Stimulated activated CD4-positive, alpha-beta T cell treated with anti-CD3 and anti-CD28 coated beads, TNF-alpha, amount 100 ng/mL, for 24 hours (primary cell): ENCODE data around the gene POM121C.
"Not testable (repeated sequence)": the region's sequence is repeated elsewhere in the genome, so short reads cannot be mapped to it uniquely, and the experiment has no call there.

Experiments
- DNase-seq, 3 experiments: peaks; one replicate each; pipeline ENCODE4 v3.0.0-alpha.2; 2020; ENCODE audit warnings: low read depth in 3 of 3

Gene POM121C

DNA sequence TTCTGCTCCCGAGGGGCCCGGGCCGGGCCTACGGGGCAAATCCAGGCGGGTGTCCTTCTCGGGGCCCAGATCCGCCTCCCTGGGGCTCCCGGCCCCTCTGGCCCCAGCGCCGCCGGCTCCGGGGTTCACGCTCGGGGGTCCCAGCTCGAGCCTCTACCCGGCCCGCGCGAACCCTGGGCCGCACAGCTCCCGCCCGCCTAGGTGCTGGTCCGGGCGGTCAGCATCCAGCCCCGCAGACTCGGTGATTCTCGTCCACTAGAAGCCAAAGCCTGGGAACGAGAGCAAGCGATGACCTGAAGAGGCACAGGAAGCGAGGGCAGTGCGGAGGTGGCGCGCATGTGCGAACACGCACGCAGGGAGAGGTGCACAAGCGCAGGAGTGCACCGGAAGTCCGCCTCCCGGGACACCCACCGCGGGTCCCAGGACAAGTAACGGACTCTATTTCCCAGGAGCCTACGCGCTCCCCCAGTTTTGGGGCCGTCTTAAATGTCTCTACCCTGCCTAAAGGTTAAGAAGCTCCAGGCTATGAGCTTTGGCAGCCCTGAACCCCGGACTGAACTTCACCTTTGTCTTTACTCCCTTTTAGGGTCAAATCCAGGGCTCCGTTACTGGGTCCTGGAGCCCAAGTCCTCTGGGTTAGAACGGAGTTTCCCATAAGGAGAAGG, at the start of gene POM121C:
Gene POM121C, minus strand, starts transcription at position 321 of the 665 bp plus-strand sequence. CDS start 44,803 bp downstream, outside the sequence.
- DNase-seq: peak; percentile 80 to 89 (median 83)

DNA sequence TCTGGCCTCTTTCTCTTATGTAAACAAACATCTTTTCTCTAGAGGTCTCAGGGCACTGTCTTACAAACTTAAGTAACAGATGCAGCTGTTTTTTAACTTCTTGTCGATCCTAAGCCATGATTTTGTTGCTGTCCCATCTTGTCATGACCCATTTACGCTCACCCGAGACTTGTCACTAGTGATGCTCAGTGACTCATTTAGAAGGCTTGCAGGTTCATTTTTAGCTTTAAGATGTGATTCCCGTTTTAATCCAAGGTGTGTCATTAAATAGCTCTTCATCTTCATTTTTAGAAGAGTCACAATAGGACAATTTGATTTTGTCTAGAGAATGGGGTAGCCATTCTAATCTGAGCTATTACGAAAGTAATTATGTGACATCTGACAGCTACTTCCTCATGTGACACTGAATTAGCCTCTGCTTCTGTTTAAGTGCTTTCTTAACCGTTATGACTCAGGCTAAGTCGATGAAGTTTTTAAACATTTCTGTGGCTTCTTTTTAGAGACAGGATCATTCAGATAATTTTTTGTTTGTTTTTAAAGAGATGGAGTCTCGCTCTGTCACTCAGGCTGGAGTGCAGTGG, 48.7 kb upstream of the POM121C start:
- DNase-seq: no peak

DNA sequence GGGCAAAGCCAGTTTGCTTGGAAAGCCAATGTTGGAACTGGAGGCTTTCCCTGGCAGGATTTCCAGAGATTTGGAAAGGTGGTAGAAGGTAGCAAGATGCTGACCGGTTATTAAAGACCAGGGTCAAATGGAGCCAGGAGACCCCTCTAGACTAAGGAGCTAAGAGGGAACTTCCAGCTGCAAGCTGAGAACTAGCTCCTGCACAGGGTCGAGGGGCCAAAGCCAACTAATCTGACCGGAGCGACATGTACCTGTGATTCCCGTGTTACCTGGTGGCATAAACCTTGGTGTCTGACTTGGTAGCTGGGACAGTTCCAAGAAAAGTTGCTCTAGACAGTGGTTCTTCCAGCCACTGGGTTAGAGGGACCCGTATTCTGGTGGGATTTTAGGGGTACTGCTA, 47.8 kb upstream of the POM121C start:
- no peak for DNase-seq

DNA sequence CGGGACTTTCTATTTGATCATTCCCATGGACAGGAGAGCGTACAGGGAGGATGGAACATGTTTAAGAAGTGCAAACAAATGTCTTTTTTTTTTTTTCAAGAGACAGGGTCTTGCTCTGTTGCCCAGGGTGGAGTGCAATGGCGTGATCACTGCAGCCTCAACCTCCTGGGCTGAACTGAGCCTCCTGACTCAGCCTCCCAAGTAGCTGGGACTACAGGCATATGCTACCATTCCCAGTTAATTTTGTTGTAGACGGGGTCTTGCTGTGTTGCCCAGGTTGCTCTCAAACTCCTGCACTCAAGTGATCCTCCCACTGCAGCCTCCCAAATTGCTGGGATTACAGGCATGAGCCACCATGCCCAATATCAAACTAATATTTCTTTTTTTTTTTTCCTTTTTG, 46.5 kb upstream of the POM121C start:
- DNase-seq: no peak

DNA sequence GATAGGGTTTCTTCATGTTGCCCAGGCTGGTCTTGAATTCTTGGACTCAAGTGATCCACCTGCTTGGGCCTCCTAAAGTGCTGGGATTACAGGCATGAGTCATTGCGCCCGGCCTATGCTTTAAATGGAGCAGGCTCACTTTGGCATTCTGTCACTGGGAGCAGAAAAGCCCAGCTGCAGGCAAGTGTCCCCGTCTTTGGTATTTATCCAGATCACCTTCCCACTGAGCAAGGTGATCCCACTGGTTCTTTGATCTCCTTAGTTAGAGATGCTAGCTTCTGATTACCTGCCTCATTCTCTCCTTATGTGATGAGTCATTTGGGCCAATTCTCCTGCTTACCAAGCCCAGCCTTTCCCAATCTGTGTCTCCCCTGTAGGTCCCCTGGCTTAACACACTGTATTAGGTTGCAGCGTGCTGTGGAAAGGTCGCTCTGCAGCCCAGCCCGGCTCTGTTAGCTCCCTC, 45.3 kb upstream of the POM121C start:
- no peak for DNase-seq

DNA sequence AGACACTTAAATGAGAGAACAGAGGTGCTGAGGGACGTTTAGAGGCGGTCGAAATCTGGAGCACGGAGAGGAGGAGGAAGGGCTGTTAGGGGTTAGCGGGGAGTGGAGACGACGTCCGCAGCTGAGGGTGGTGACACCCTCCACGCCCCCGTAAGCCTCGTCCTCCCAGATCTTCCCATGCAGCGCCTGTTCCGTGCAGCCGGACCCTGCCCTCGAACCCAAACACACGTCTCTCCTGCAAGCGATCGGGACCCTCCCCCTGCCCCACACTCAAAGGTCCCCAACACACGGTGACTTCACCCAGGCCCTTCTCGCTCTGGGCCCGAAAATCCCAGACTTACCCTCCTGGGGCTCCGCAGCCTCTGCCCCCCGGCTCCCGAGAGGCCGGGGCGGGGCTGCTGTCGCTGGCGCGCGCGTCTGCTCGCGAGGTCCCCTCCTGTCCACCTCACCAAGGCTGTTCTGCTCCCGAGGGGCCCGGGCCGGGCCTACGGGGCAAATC, 41.2 kb upstream of the POM121C start:
- DNase-seq: not testable (repeated sequence)

DNA sequence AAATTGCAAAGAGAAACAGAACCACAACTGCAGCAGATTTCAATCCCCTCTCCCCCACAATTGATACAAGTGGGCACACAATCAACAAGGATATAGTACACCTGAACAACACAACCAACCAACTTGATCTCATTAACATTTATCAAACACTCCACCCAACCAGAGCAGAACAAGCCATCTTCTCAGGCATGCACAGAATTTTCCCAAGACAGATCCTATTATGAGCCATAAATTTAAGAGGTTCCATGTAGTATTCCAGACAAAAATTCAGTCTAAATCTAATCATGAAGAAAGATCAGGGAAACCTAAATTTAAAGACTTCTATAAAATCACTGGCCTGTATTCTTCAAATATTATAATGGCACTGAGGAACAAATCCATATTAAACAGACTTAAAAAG, 35.6 kb upstream of the POM121C start:
- DNase-seq: not testable (repeated sequence)

DNA sequence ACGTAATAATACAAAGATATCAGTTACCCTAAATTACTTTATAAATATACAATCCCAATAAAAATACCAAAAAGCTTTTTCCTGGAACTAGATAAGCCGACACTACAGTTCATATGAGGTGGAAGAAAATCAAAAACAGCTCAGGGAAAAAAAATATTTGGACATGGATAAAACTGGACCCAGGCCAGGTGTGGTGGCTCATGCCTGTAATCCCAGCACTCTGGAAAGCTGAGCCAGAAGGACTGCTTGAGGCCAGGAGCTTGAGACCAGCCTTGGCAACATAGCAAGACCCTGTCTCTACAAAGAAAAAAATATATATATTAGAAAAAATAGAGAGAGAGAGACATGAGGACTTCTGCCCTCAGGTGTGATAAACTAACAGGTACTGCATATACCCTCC, 32.7 kb upstream of the POM121C start:
- DNase-seq: not testable (repeated sequence)

DNA sequence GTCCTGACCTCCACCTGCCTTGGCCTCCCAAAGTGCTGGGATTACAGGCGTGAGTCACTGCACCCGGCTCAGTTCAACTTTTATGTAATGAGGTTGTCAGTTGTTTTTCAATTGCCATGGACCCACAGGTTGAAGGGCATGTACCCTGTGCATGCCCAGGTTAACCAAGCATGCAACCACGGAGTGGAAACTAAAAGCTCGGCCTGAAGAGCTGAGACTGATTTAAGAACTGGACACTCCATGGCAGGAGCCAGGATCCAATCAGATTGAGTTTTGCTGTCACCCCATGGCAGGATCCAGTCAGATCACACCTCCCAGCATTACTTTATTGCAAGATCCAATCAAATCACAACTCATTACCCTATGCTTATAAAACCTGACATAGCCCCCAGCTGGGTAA, 22.9 kb upstream of the POM121C start:
- DNase-seq: not testable (repeated sequence)

DNA sequence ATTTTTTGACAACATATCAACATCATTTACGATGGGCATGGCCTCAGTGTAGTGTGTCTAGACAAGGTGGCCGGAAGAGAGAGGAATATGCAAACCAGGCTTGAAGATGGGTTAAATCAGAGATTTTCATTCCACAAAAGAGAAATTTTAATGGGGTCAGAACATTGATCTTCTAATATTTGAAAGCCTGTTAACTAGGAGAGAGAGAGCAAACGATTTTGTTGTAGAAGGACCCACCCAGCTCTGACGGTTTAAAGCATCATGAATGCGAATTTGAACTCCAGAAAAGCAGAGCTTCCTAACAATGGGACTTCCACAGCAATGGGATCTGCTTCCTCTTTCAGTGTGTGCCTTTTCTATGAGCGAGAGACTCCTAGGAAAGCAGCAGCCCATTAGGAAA, 5.9 kb upstream of the POM121C start, which contains the start of gene SPDYE5:
Gene SPDYE5, plus strand, starts transcription at position 301 of the 400 bp plus-strand sequence. CDS start 1,728 bp downstream, outside the sequence.
- DNase-seq: not testable (repeated sequence)

DNA sequence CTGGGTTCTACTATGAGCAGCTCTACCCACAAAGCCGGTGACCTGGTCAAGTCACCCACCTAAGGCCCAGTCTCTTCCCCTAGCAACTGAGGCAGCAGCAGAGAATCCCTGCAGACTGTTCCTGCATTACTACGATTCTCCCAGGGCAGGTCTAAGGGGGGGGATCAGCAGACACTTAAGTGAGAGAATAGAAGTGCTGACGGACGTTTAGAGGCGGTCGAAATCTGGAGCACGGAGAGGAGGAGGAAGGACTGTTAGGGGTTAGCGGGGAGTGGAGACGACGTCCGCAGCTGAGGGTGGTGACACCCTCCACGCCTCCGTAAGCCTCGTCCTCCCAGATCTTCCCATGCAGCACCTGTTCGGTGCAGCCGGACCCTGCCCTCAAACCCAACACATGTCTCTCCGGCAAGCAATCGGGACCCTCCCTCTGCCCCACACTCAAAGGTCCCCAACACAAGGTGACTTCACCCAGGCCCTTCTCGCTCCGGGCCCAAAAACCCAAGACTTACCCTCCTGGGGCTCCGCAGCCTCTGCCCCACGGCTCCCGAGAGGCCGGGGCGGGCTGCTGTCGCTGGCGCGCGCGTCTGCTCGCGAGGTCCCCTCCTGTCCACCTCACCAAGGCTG, 632 bp downstream of the POM121C start:
- DNase-seq: peak in 1 of 3 experiments; percentile 7

DNA sequence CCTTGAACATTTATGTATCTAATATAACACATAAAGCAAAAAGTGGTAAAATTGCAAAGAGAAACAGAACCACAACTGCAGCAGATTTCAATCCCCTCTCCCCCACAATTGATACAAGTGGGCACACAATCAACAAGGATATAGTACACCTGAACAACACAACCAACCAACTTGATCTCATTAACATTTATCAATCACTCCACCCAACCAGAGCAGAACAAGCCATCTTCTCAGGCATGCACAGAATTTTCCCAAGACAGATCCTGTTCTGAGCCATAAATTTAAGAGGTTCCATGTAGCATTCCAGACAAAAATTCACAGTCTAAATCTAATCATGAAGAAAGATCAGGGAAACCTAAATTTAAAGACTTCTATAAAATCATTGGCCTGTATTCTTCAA, 5.8 kb downstream of the POM121C start:
- not testable (repeated sequence) for DNase-seq

DNA sequence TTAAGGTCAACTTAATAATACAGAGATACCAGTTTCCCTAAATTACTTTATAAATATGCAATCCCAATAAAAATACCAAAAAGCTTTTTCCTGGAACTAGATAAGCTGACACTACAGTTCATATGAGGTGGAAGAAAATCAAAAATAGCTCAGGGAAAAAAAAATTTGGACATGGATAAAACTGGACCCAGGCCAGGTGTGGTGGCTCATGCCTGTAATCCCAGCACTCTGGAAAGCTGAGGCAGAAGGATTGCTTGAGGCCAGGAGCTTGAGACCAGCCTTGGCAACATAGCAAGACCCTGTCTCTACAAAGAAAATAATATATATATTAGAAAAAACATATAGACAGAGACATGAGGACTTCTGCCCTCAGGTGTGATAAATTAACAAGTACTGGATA, 8.6 kb downstream of the POM121C start:
- DNase-seq: not testable (repeated sequence)

DNA sequence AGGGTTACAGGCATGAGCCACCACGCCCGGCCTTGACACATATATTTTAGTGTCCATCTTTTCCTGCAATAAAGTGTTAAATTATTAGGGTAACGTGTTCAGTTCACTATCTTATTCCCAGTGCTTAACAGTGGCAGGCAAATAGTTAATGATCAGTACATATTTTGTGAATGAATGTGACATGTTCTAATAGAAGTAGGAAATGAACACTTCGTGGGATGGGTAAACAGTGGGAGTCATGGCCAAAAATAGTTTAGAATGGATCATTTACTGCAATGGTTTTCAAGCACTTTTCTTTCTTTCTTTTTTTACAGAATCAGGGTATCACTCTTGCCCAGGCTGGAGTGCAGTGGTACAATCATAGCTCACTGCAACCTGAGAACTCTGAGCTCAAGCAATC, 15.9 kb downstream of the POM121C start:
- DNase-seq: not testable (repeated sequence)

DNA sequence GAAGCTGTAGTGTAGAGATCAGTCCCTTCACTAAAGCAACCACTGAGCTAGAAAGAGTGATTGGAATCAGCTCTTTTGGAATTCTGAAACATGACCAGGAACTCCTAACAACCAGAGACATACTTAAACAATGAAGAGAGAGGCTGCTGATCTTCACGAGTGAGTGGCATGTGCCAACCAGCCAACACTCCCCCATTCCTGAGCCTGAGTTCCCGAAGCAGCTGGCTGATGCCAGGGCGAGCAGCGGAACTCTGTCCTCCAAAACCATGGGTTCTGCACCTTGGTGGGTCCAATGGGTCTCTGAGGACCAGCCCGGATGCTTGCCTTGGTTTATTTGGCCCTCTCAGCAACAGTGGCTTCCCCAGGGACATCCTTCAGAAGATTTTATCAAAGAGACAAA, 25.6 kb downstream of the POM121C start:
- DNase-seq: not testable (repeated sequence)

DNA sequence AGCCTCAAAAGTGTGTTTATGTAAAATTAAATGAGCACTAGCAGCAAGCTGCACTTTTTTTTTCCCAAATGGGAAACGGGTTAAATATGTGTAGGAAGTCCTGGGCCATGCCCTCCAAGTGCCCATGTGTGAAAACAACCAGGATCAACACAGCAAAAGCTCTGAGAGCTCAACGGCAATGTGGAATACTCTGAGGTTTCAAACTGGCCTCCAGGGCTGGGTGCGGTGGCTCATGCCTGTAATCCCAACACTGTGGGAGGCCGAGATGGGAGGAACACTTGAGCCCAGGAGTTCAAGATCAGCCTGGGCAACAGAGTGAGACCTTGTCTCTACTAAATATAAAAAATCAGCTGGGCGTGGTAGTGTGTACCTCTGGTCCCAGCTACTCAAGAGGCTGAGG, 28.1 kb downstream of the POM121C start:
- not testable (repeated sequence) for DNase-seq

DNA sequence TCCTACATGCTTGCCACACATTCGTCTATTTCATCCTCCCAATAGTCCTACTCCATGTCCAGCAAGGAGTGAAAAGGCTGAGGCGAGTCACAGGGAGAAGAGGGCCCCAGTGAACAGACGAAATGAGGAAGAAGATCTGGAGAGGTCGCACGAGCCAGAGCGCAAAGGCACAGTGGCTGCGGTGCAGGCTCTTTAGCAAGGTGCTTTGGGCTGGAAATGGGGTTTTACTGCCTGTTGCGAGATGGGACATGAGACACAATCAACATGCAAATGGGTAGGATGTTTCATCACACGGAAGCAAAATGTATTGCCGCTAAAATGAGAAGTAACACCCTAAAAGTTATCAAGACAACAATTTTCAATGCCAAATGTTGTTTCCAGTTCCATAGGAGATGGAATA, 29.7 kb downstream of the POM121C start:
- not testable (repeated sequence) for DNase-seq

DNA sequence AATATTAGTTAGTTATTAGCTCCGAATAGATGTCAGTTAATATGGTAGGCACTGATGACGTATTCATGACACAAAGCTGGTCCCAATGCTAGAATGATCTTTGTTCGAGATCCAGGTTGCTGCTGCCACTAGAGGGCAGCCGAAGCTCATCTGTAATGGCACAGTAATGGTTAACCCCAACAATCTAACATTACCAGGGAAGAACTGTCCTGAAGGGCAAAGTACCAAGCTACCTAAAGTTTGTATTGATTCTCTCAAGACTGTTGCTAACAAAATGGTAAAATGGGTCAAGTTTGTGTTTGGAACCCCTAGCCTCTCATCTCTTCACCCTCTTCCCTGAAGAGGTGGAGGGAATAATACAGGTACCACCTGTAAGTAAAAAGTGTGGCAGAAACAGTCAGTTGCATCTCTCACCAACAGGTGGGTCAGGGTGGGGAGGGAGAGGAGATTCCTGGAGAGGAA, 33.6 kb downstream of the POM121C start:
- DNase-seq: not testable (repeated sequence)

DNA sequence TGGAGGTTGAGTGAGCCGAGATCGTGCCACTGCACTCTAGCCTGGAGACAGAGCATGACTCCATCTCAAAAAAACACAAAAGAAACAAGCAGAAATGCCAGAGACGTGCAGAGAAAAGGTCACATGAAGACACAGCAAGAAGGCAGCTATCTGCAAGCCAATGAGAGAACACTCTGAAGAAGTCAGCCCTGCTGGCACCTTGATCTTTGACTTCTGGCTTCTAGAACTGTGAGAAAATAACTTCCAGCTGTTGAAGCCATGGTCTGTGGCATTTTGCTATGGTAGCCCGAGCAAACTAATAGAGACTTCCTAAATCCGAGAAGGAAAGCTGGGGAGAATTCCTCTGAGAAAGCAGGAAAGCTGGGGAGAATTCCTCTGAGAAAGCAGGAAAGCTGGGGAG, 36.2 kb downstream of the POM121C start:
- DNase-seq: not testable (repeated sequence)

DNA sequence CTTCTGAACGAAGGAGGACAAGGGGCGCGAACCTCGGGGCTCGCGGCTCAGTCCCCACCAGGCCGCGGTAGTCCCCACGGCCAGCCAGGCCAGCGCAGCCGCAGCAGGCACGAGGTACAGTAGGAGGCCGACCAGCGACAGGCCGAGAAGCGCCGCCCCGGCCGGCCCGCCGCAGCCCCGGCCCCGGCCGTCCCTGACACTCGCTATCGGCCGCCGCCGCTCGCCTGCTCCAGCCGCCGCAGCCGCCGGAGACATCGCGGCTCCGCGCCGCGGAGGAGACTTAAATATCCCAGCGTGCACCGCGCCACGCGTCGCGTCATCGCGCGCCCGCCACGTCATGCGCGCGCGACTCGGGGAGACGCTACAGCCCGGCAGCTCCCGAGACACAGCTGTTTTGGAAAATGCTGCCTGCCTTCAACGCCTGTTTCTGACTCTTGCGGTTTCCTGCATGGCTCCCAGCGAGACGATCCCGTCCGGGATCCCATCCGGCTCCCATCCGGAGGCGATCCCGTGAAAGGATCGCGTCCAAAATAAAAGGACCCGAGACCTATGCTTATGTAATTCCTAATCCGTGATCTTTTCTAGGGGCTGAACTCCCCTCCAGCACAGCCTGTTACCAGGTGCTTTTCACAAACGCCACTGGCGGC, 43.5 kb downstream of the POM121C start:
- DNase-seq: peak in 1 of 3 experiments; percentile 6

DNA sequence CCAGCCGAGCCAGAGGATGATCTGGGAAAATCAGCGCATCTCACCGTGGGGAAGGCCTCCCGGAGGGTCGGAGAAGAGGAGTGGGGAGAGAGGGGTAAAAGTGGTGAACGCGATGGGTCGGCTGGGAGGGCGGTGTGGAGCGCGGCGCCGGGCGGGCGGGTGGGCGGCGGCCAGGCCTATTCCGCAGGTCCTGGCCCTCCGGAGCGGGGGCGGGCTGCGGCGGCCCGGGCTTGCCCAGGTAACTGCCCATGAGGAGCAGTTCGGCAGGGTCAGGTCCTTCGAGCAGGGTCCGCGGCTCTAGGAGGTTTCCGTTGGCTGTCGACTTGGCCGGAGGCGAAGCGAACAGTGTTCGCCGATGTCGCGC, 44.0 kb downstream of the POM121C start:
- not testable (repeated sequence) for DNase-seq

DNA sequence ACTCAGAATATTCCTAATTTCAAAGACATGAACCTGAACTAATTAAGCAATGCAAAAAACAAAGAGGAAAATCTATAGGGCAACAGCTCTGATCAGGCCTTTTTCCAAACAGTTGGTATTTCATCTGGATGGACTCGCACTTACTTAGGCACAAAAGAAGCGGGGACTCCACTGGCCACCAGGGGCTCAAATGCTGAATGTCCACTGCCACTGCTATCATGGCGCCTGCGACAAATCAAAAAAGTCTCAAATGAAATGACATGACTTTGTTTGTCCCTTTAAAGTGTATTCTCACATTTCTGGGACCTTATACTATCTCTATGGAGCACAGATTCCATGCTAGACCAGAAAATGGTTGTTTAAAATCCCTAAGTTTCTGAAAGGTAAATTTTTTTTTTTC, 47.1 kb downstream of the POM121C start:
- DNase-seq: not testable (repeated sequence)
